SK-N-SH (cell line): ENCODE data around the gene USP4.

Experiments used
- CTCF ChIP-seq: fragments of 200-600 bp; sonication (generic); IDR thresholded peaks from 2 replicates; pipeline ENCODE4 v1.6.1; 2017; ENCODE audit warnings: antibody characterized with exemption, mild to moderate bottlenecking, moderate library complexity
- EZH2phosphoT487 ChIP-seq: fragments of 200-600 bp; sonication (generic); IDR thresholded peaks from 2 replicates; pipeline ENCODE4 v1.6.1; 2017; ENCODE audit warnings: low read depth, mixed run types, mild to moderate bottlenecking, antibody characterized with exemption, moderate library complexity, borderline replicate concordance
- GATA2 ChIP-seq: sonication (generic); formaldehyde crosslinking; IDR thresholded peaks from 2 replicates; pipeline ENCODE4 v1.5.0; 2020; ENCODE audit warnings: mild to moderate bottlenecking, missing genetic modification reagents
- JUND ChIP-seq: IDR thresholded peaks from 2 replicates; pipeline ENCODE4 v1.4.0; 2012
- MAX ChIP-seq: IDR thresholded peaks from 2 replicates; pipeline ENCODE4 v1.4.0; 2012; ENCODE audit warnings: low read depth
- POLR2AphosphoS5 ChIP-seq: IDR thresholded peaks from 2 replicates; pipeline ENCODE4 v1.6.1; 2012; ENCODE audit warnings: low read depth, low read length
- SMC3 ChIP-seq: IDR thresholded peaks from 2 replicates; pipeline ENCODE4 v1.6.1; 2012; ENCODE audit warnings: low read depth, low read length, improper control_type of control experiment
- TAF1 ChIP-seq: IDR thresholded peaks from 2 replicates; pipeline ENCODE4 v1.6.1; 2012; ENCODE audit warnings: low read depth, mild to moderate bottlenecking, low read length, moderate library complexity, borderline replicate concordance
- USF2 ChIP-seq: fragments of 150-350 bp; IDR thresholded peaks from 2 replicates; pipeline ENCODE4 v1.6.1; 2017; ENCODE audit warnings: antibody characterized with exemption, low read length, low read depth, borderline replicate concordance
- YY1 ChIP-seq: IDR thresholded peaks from 2 replicates; pipeline ENCODE4 v1.4.0; 2012; ENCODE audit warnings: low read depth, mild to moderate bottlenecking
- ZBTB33 ChIP-seq: IDR thresholded peaks from 2 replicates; pipeline ENCODE4 v1.4.0; 2012; ENCODE audit warnings: low read depth, borderline replicate concordance

GRCh38 chr3:49341996-49342395 is 2.1 kb upstream of the USP4 start:
- no peak for TF ChIP-seq POLR2AphosphoS5
- TF ChIP-seq TAF1, result no peak
- TF ChIP-seq CTCF, result no peak
- TF ChIP-seq SMC3, result no peak
- TF ChIP-seq USF2, result no peak
- TF ChIP-seq JUND, result no peak
- TF ChIP-seq MAX, result no peak
- no peak for TF ChIP-seq YY1
- no peak for TF ChIP-seq ZBTB33
- TF ChIP-seq EZH2phosphoT487, result no peak
- TF ChIP-seq GATA2 (CRISPR knock-in tag), result no peak
